A549 (cell line): Measurements from ENCODE around the gene SYCE1. TPM values are rescaled to one million over a fixed set of nuclear protein-coding genes. Genes with fewer than 3 reads are reported as not detected.

Experiments
- ATAC-seq, 2 experiments: fragments of 200-7000 bp in 1 of 2; fragments of >200 bp in 1 of 2; cut with Nextera tagmentation in 1 of 2; cut with Tn5 transposase in 1 of 2; 3 replicates each; pipeline versions ENCODE4 v1.8.0 to v1.9.1; 2018 to 2020; ENCODE audit warnings: mild to moderate bottlenecking in 1 of 2, moderate library complexity in 1 of 2
- CTCF ChIA-PET: fragments of 300-600 bp; sonication (Branson Sonifier 250); formaldehyde crosslinking; extraction: SDS; loops from one replicate; lab custom pipeline; 2021; ENCODE audit warnings: antibody characterized with exemption, inconsistent platforms; lab: Yijun Ruan, JAX
- POLR2A ChIA-PET: fragments of 350-600 bp; formaldehyde crosslinking; extraction: SDS; loops from one replicate; lab custom pipeline; 2021; ENCODE audit warnings: antibody characterized with exemption, inconsistent platforms; lab: Yijun Ruan, JAX
- DNase-seq, 2 experiments: peaks; one replicate each; pipeline versions ENCODE4 v3.0.0 to v3.0.0-alpha.2; 2011 to 2016; ENCODE audit warnings: low read depth in 1 of 2, low spot score in 1 of 2
- FAIRE-seq: peaks from 2 replicates; lab custom pipeline; 2011; peaks lifted over from hg19 to GRCh38; lab: Jason Lieb, UNC
- H3K27ac ChIP-seq, 2 experiments: fragments of >200 bp; sonication (Bioruptor Twin); formaldehyde crosslinking; 3 replicates each; pipeline ENCODE4 v1.5.1; 2016 to 2017
- H3K4me1 ChIP-seq: fragments of >200 bp; sonication (Bioruptor Twin); formaldehyde crosslinking; 3 replicates; pipeline ENCODE4 v1.6.1; 2016
- H3K4me2 ChIP-seq: fragments of >200 bp; sonication (Bioruptor Twin); formaldehyde crosslinking; 3 replicates; pipeline ENCODE4 v1.6.1; 2016
- H3K4me3 ChIP-seq: fragments of >200 bp; sonication (Bioruptor Twin); formaldehyde crosslinking; 3 replicates; pipeline ENCODE4 v1.5.1; 2016
- H3K9me3 ChIP-seq: fragments of >200 bp; sonication (Bioruptor Twin); formaldehyde crosslinking; 3 replicates; pipeline ENCODE4 v1.6.1; 2016
- BCL3 ChIP-seq: fragments of >200 bp; sonication (Bioruptor Twin); formaldehyde crosslinking; IDR thresholded peaks from 3 replicates; pipeline ENCODE4 v1.6.1; 2016
- E2F6 ChIP-seq: IDR thresholded peaks from 2 replicates; pipeline ENCODE4 v1.6.1; 2012; ENCODE audit warnings: low read depth, borderline replicate concordance
- EP300 ChIP-seq, 2 experiments: fragments of >200 bp; sonication (Bioruptor Twin); formaldehyde crosslinking; IDR thresholded peaks; 2 replicates in 1 of 2; 3 replicates in 1 of 2; pipeline ENCODE4 v1.6.1; 2016 to 2017
- ESRRA ChIP-seq: fragments of 150-350 bp; IDR thresholded peaks from 2 replicates; pipeline ENCODE4 v1.6.1; 2014; ENCODE audit warnings: mild to moderate bottlenecking, low read length, borderline replicate concordance
- FOSL2 ChIP-seq, 2 experiments: fragments of 450-650 bp in 1 of 2; fragments of >200 bp in 1 of 2; sonication (Bioruptor Twin) in 1 of 2; formaldehyde crosslinking; IDR thresholded peaks; 2 replicates each; pipeline versions ENCODE4 v1.5.0 to v1.6.1; 2016 to 2020; ENCODE audit warnings: mild to moderate bottlenecking in 1 of 2, moderate library complexity in 1 of 2
- FOXS1 ChIP-seq: fragments of 250-450 bp; sonication (Bioruptor Pico); IDR thresholded peaks from 2 replicates; pipeline ENCODE4 v1.5.0; 2020; ENCODE audit warnings: mild to moderate bottlenecking, moderate library complexity
- GATA3 ChIP-seq: IDR thresholded peaks from 2 replicates; pipeline ENCODE4 v1.6.1; 2012; ENCODE audit warnings: borderline replicate concordance
- HES2 ChIP-seq: fragments of >200 bp; sonication (Bioruptor Twin); formaldehyde crosslinking; IDR thresholded peaks from 2 replicates; pipeline ENCODE4 v1.6.1; 2016
- HEYL ChIP-seq: fragments of 250-450 bp; sonication (Bioruptor Pico); IDR thresholded peaks from 2 replicates; pipeline ENCODE4 v1.8.0; 2021; ENCODE audit warnings: mild to moderate bottlenecking, moderate library complexity
- KDM5A ChIP-seq: fragments of 200-600 bp; sonication (generic); IDR thresholded peaks from 2 replicates; pipeline ENCODE4 v1.6.1; 2016; ENCODE audit warnings: antibody characterized with exemption, mild to moderate bottlenecking
- MAFK ChIP-seq: fragments of 450-650 bp; IDR thresholded peaks from 2 replicates; pipeline ENCODE4 v1.6.1; 2014; ENCODE audit not compliant: partially characterized antibody
- MAZ ChIP-seq: fragments of 150-350 bp; IDR thresholded peaks from 2 replicates; pipeline ENCODE4 v1.6.1; 2014; ENCODE audit warnings: antibody characterized with exemption, low read depth, low read length, borderline replicate concordance
- PBX3 ChIP-seq: IDR thresholded peaks from 2 replicates; pipeline ENCODE4 v1.6.1; 2012
- PHF8 ChIP-seq: fragments of 200-600 bp; sonication (generic); IDR thresholded peaks from 2 replicates; pipeline ENCODE4 v1.6.1; 2016; ENCODE audit warnings: low read depth, mild to moderate bottlenecking, antibody characterized with exemption, moderate library complexity, borderline replicate concordance
- POLR2AphosphoS2 ChIP-seq: conservative IDR thresholded peaks from 2 replicates; pipeline ENCODE4 v1.6.1; 2012; ENCODE audit warnings: low read length, improper control_type of control experiment, inconsistent platforms
- RARB ChIP-seq: fragments of 250-450 bp; sonication (Bioruptor Pico); IDR thresholded peaks from 2 replicates; pipeline ENCODE4 v1.8.0; 2021; ENCODE audit warnings: mild to moderate bottlenecking, moderate library complexity
- RCOR1 ChIP-seq: fragments of 150-350 bp; IDR thresholded peaks from 2 replicates; pipeline ENCODE4 v1.6.1; 2014; ENCODE audit warnings: antibody characterized with exemption, low read length, low read depth
- RNF2 ChIP-seq: fragments of 200-600 bp; sonication (generic); IDR thresholded peaks from 2 replicates; pipeline ENCODE4 v1.6.1; 2016; ENCODE audit warnings: low read depth, mild to moderate bottlenecking, antibody characterized with exemption, moderate library complexity, borderline replicate concordance
- SREBF2 ChIP-seq: fragments of 450-650 bp; IDR thresholded peaks from 2 replicates; pipeline ENCODE4 v1.6.1; 2014; ENCODE audit warnings: mild to moderate bottlenecking, moderate library complexity
- TFCP2L1 ChIP-seq: fragments of 250-450 bp; sonication (Bioruptor Pico); IDR thresholded peaks from 2 replicates; pipeline ENCODE4 v1.5.0; 2021; ENCODE audit warnings: mild to moderate bottlenecking
- ZC3H11A ChIP-seq: fragments of 450-650 bp; IDR thresholded peaks from 2 replicates; pipeline ENCODE4 v1.6.1; 2014; ENCODE audit warnings: antibody characterized with exemption, mild to moderate bottlenecking
- ZNF302 ChIP-seq: fragments of 250-450 bp; sonication (Bioruptor Pico); IDR thresholded peaks from 2 replicates; pipeline ENCODE4 v1.9.0; 2021; ENCODE audit warnings: inconsistent platforms, mild to moderate bottlenecking, moderate library complexity
- WGBS: methylation state at CpG from one replicate; pipeline ENCODE4 v1.1.6; 2017; ENCODE audit errors: missing lambda C conversion rate; 5-methylcytosine and 5-hydroxymethylcytosine counted together
- polyA plus RNA-seq, 4 experiments: library from polyadenylated mRNA; depleted of rRNA in 3 of 4; stranded (reverse); fragments of >200 nt; fragmentation: RNase III in 1 of 4; extraction: RNeasy Plus Mini Kit Qiagen cat#74134 plus additional on column Dnase treatment in 1 of 4; gene quantifications; 2 replicates in 3 of 4; 3 replicates in 1 of 4; pipeline ENCODE4 v1.2.3, GENCODE V29; 2011 to 2017

The SYCE1 gene
- polyA plus RNA-seq, 2 of the 4 experiments (the other 2 are of a cell fraction), result not detected

GRCh38 chr10:133614830-133615580 lies 49.6 kb upstream of the SYCE1 start (continued):
- no peak for TF ChIP-seq RNF2
- TF ChIP-seq EP300 (IDR thresholded peaks at IDR 0.05), result no peak
- TF ChIP-seq KDM5A, result no peak
- TF ChIP-seq ZNF302 (CRISPR knock-in tag), result no peak

- FAIRE-seq (no peak), ATAC-seq (no peak), DNase-seq (no peak)
- Histone ChIP-seq H3K4me2 (no peak overlapping the region), H3K4me1 (no peaks in the 10 kb centered on the region), H3K27ac (no peak overlapping the region), H3K4me3 (no peak overlapping the region), H3K9me3 (no peaks in the 10 kb centered on the region)
- CTCF ChIA-PET, result interaction anchor here (0.9 to 1.6 kb wide), 2 partner anchors 9 to 285 kb away, joined by 3 to 4 read pairs; no protein-coding TSS in a partner anchor
- 52% methylated on average over 6 of the region's 6 CpGs for WGBS
- POLR2A ChIA-PET, result no interaction called here
- no peak for TF ChIP-seq RCOR1
- no peak for TF ChIP-seq SREBF2
- no peak for TF ChIP-seq TFCP2L1 (CRISPR knock-in tag)
- TF ChIP-seq E2F6, result no peak
- no peak for TF ChIP-seq ESRRA
Measured at GRCh38 chr10:133613699-133614098, 48.3 kb upstream of the SYCE1 start.

- Histone ChIP-seq H3K4me2 (no peak overlapping the region), H3K9me3 (no peaks in the 10 kb centered on the region), H3K4me1 (no peaks in the 10 kb centered on the region), H3K4me3 (no peak overlapping the region), H3K27ac (no peak overlapping the region)
- CTCF ChIA-PET, result no interaction called here
- TF ChIP-seq RCOR1 (no peak), RARB (CRISPR knock-in tag) (no peak), POLR2AphosphoS2 (no peak), ESRRA (no peak), MAZ (no peak), MAFK (no peak), ZC3H11A (no peak), FOSL2 (IDR thresholded peaks at IDR 0.05) (no peak), FOSL2 (CRISPR knock-in tag; IDR thresholded peaks at IDR 0.05) (no peak), BCL3 (no peak), PBX3 (no peak), FOXS1 (CRISPR knock-in tag) (no peak), GATA3 (no peak), PHF8 (no peak), HES2 (no peak), HEYL (no peak)
- no peak for ATAC-seq
- no peak for FAIRE-seq
- WGBS, result 0% methylated on average over 4 of the region's 4 CpGs
- POLR2A ChIA-PET, result no interaction called here
- DNase-seq, result no peak
Measured at GRCh38 chr10:133611079-133611478, 45.7 kb upstream of the SYCE1 start.
